ENCODE results near the gene C2CD4D. TPM values are rescaled to one million over a fixed set of nuclear protein-coding genes. Genes with fewer than 3 reads are reported as not detected.

The C2CD4D gene
- total and polyA plus RNA-seq, 10 donors: 0.03 to 0.51 (median 0.07) TPM; not detected in 7

DNA sequence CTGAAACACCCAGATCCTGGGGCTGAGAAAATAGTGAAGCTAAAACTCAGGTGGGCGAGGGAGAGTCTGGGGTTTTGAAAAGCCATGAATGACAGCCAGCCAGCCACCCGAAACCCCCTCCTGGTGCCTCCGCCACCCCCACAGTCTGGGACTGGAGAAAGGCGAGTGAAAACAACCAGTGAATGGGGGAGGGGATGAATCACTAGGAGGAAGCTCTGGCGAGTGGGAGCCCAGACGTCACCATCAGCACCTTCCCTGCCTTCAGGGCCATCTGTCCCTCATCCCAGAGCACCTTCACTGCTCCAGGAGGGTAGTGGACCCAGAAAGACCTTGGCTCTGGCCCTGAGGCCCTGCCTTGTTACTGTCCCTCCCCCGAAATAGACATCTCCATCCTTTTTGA, 17.2 kb downstream of the C2CD4D start:
- no peak for TF ChIP-seq POLR2AphosphoS5 (IDR thresholded peaks at IDR 0.05)
- TF ChIP-seq, protein P1, sequence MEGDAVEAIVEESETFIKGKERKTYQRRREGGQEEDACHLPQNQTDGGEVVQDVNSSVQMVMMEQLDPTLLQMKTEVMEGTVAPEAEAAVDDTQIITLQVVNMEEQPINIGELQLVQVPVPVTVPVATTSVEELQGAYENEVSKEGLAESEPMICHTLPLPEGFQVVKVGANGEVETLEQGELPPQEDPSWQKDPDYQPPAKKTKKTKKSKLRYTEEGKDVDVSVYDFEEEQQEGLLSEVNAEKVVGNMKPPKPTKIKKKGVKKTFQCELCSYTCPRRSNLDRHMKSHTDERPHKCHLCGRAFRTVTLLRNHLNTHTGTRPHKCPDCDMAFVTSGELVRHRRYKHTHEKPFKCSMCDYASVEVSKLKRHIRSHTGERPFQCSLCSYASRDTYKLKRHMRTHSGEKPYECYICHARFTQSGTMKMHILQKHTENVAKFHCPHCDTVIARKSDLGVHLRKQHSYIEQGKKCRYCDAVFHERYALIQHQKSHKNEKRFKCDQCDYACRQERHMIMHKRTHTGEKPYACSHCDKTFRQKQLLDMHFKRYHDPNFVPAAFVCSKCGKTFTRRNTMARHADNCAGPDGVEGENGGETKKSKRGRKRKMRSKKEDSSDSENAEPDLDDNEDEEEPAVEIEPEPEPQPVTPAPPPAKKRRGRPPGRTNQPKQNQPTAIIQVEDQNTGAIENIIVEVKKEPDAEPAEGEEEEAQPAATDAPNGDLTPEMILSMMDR (IDR thresholded peaks at IDR 0.05 in 8 of 11, conservative IDR thresholded peaks at IDR 0.05 in 3 of 11): no peak
- TF ChIP-seq POLR2A (IDR thresholded peaks at IDR 0.05): no peak
- no peak overlapping the region for H3K4me3 ChIP-seq
- DNase-seq: no peak
- intact Hi-C loops (cut with DNase I; ENCODE audit: low total_unique reads): no loop called here
- peaks cover 0 to 24% (median 0%) of the 10 kb centered on the region in 7 donors for H3K27me3 ChIP-seq (replicated peaks in 1 of 7)
- WGBS, 5 donors: 41 to 50% (median 49%) methylated on average over 6 to 7 of the region's 7 CpGs
- peaks cover 0 to 14% (median 3%) of the 10 kb centered on the region in 6 donors for H3K4me1 ChIP-seq
- no peaks in the 10 kb centered on the region for H3K9me3 ChIP-seq
- H3K27ac ChIP-seq: peak overlapping the region in 2 of 8 donors; percentile 36 to 51
- H3K36me3 ChIP-seq: no peaks in the 10 kb centered on the region

DNA sequence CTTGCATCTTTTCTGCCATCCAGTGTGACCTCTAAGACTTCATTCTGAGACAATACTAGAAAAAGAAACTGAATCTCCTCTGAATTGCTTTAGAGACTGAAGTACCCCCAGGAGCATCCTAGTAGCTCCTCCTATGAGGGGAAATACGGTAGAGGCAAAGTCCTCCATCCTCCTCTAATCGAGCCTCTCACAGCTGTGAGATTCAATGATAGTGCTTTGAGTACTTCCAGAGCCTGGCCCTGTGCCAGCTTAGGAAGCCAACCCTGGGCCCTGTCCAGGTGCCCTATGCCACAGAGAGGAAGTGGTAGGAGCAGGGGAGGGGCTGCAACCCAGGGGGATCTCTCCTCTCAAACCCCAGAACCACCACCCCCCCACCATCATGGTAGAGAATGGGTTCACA, 18.7 kb downstream of the C2CD4D start:
- TF ChIP-seq POLR2A (IDR thresholded peaks at IDR 0.05) (no peak), POLR2AphosphoS5 (IDR thresholded peaks at IDR 0.05) (no peak)
- TF ChIP-seq, protein P1 (IDR thresholded peaks at IDR 0.05 in 8 of 11, conservative IDR thresholded peaks at IDR 0.05 in 3 of 11): no peak
- Histone ChIP-seq H3K27me3 (replicated peaks in 1 of 7) (peaks cover 0 to 15% (median 0%) of the 10 kb centered on the region in 7 donors), H3K27ac (no peak overlapping the region), H3K36me3 (no peaks in the 10 kb centered on the region), H3K4me3 (no peak overlapping the region), H3K4me1 (peaks cover 0 to 24% (median 9%) of the 10 kb centered on the region in 6 donors), H3K9me3 (no peaks in the 10 kb centered on the region)
- WGBS, 5 donors: 1 to 19% (median 5%) methylated on average over 2 of the region's 2 CpGs
- intact Hi-C loops (cut with DNase I; ENCODE audit: low total_unique reads): no loop called here
- DNase-seq: no peak

DNA sequence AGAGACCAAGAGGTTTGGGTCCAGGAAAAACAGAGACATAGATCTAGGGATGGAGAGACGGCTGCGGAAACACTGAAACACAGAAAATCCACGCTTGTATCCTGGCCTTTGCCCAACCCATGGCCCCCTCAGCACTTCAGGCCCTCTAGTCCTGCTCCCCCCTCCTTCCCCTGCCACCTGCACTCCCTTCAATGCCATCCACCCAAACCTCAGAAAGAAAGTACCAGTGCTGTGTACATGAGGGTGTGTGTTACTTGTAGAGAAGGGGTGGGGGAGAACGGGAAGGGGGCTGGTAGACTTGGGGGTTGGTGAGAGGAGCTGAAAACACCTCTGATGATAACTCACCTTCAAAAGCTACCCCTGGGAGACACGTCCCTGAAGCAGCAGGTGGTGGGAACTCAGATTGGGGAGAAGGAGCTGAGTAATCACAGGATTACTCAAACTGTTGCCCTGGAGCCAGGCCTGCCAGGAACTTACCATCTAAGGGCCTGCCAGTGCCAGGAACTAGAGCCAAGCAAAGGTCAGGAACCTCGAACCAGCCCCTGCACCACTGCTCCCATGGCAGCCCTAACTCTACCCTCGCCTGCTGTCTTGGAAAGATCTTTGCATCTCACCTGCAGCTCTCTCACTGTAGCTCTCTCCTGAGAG, 19.5 kb downstream of the C2CD4D start:
- 68 to 70% (median 69%) methylated on average over 7 of the region's 7 CpGs for WGBS, 5 donors
- TF ChIP-seq POLR2AphosphoS5 (IDR thresholded peaks at IDR 0.05) (no peak), POLR2A (IDR thresholded peaks at IDR 0.05) (no peak)
- TF ChIP-seq, protein P1 (IDR thresholded peaks at IDR 0.05 in 8 of 11, conservative IDR thresholded peaks at IDR 0.05 in 3 of 11): no peak
- Histone ChIP-seq H3K9me3 (no peaks in the 10 kb centered on the region), H3K4me1 (peaks cover 0 to 33% (median 16%) of the 10 kb centered on the region in 6 donors), H3K36me3 (no peaks in the 10 kb centered on the region), H3K27ac (no peak overlapping the region), H3K27me3 (replicated peaks in 1 of 7) (peaks cover 0 to 13% (median 0%) of the 10 kb centered on the region in 7 donors), H3K4me3 (no peak overlapping the region)
- DNase-seq: no peak
- intact Hi-C loops (cut with DNase I; ENCODE audit: low total_unique reads): no loop called here

DNA sequence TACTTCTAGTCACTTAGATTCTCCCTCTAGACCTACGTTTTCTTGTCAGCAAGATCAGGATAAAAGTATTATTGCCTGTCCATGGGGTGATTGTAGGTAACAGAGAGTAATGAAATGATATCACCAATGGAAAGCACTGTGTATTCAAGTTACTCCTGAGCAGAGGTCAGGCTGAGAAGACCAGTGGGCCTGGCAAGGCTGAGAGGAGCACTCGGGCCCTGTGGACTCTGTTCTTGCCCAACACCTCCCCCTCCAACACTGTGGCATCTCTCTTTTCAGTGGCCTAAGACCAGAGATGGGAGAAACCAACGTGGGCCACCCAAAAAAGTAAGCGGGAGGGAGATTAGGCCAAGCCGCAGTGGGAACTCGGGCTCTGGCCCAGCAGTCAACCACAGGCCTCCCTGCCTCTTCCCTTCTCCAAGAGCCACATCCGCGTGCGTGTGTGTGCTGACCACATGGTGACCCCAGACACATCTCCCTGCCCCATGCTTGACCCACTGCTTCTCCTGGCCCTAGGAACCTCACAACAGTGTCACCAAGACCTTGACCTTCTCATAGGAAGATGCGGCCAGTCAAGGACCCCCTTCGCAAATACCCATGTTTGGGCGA, 20.3 kb downstream of the C2CD4D start:
- intact Hi-C loops (cut with DNase I; ENCODE audit: low total_unique reads): no loop called here
- 70 to 94% (median 87%) methylated on average over 9 to 12 of the region's 12 CpGs for WGBS, 5 donors
- no peak overlapping the region for H3K4me3 ChIP-seq

More for the DNA sequence above, 20.3 kb downstream of the C2CD4D start:
- TF ChIP-seq, protein P1 (IDR thresholded peaks at IDR 0.05 in 8 of 11, conservative IDR thresholded peaks at IDR 0.05 in 3 of 11): no peak
- no peak for TF ChIP-seq POLR2AphosphoS5 (IDR thresholded peaks at IDR 0.05)
- no peak for TF ChIP-seq POLR2A (IDR thresholded peaks at IDR 0.05)
- Histone ChIP-seq H3K27me3 (replicated peaks in 1 of 7) (peaks cover 0 to 13% (median 0%) of the 10 kb centered on the region in 7 donors), H3K36me3 (no peaks in the 10 kb centered on the region), H3K9me3 (no peaks in the 10 kb centered on the region), H3K27ac (no peak overlapping the region), H3K4me1 (peaks cover 0 to 34% (median 20%) of the 10 kb centered on the region in 6 donors)
- no peak for DNase-seq

Data from spleen (tissue), 11 donors.